Endothelial cell of umbilical vein (primary cell): Measurements from ENCODE around the gene UQCRHL. TPM values are rescaled to one million over a fixed set of nuclear protein-coding genes. Genes with fewer than 3 reads are reported as not detected.

Source experiments
- BruUV-seq: library from RNA; stranded (reverse); fragments of 400-500 nt; replicated peaks from 2 replicates; lab custom pipeline; 2021; lab: Mats Ljungman, UMichigan
- CTCF ChIA-PET: fragments of 300-600, 350-600 bp; sonication (Branson Sonifier 250); formaldehyde crosslinking; loops from one replicate; lab custom pipeline; 2021; ENCODE audit warnings: antibody characterized with exemption, inconsistent platforms; lab: Charles Lee
- POLR2A ChIA-PET: fragments of 300-600, 350-600 bp; sonication (Branson Sonifier 250); formaldehyde crosslinking; loops from one replicate; lab custom pipeline; 2021; ENCODE audit warnings: antibody characterized with exemption, inconsistent platforms; lab: Charles Lee
- DNase-seq: peaks from one replicate; pipeline ENCODE4 v3.0.0-alpha.2; 2011; ENCODE audit warnings: low read depth, low spot score
- FAIRE-seq: peaks from 2 replicates; lab custom pipeline; 2011; peaks lifted over from hg19 to GRCh38; lab: Jason Lieb, UNC
- H2AFZ ChIP-seq: 2 replicates; pipeline ENCODE4 v1.6.0; 2012; ENCODE audit warnings: low read depth, low read length, control low read depth, inconsistent platforms
- H3K27ac ChIP-seq: 2 replicates; pipeline ENCODE4 v1.5.1; 2011; ENCODE audit warnings: low read depth, mild to moderate bottlenecking, control low read depth, low read length, moderate library complexity; ENCODE audit not compliant: insufficient read depth
- H3K27me3 ChIP-seq, 2 experiments: 2 replicates each; pipeline versions ENCODE4 v1.6.0 to v1.6.1; 2011; ENCODE audit warnings: low read length in 2 of 2, mixed read lengths in 1 of 2; ENCODE audit not compliant: control insufficient read depth in 2 of 2, insufficient read depth in 2 of 2
- H3K36me3 ChIP-seq, 2 experiments: 2 replicates in 1 of 2; 3 replicates in 1 of 2; pipeline ENCODE4 v1.5.1; 2011; ENCODE audit warnings: low read length in 2 of 2, mild to moderate bottlenecking in 1 of 2, moderate library complexity in 1 of 2; ENCODE audit not compliant: control insufficient read depth in 2 of 2, insufficient read depth in 2 of 2; ENCODE audit errors: extremely low read depth in 1 of 2
- H3K4me1 ChIP-seq: 3 replicates; pipeline ENCODE4 v1.5.1; 2011; ENCODE audit warnings: mild to moderate bottlenecking, low read length; ENCODE audit not compliant: control insufficient read depth, insufficient read depth; ENCODE audit errors: extremely low read depth
- H3K4me2 ChIP-seq: 2 replicates; pipeline ENCODE4 v1.6.1; 2011; ENCODE audit warnings: low read length, control low read depth, mixed read lengths; ENCODE audit not compliant: insufficient read depth
- H3K4me3 ChIP-seq, 3 experiments: fragments of 200-600 bp in 1 of 3; sonication (generic), shearing (Covaris generic) in 1 of 3; replicated peaks in 1 of 3; 2 replicates each; pipeline ENCODE4 v1.5.1; 2011 to 2016; ENCODE audit warnings: control low read depth in 3 of 3, low read length in 3 of 3, mild to moderate bottlenecking in 2 of 3, inconsistent platforms in 1 of 3, low read depth in 1 of 3, moderate library complexity in 1 of 3; ENCODE audit not compliant: insufficient read depth in 1 of 3
- H3K79me2 ChIP-seq: 2 replicates; pipeline ENCODE4 v1.6.0; 2012; ENCODE audit warnings: low read length, inconsistent platforms; ENCODE audit not compliant: control insufficient read depth, insufficient read depth
- H3K9ac ChIP-seq: replicated peaks from 2 replicates; pipeline ENCODE3; 2011; ENCODE audit warnings: low read length, control low read depth; ENCODE audit not compliant: insufficient read depth; ENCODE audit errors: extremely low read depth
- H3K9me1 ChIP-seq: replicated peaks from 3 replicates; pipeline ENCODE4 v1.6.0; 2011; ENCODE audit warnings: mild to moderate bottlenecking, low read length; ENCODE audit not compliant: control insufficient read depth, insufficient read depth; ENCODE audit errors: extremely low read depth
- H3K9me3 ChIP-seq: replicated peaks from 2 replicates; pipeline ENCODE4 v1.5.1; 2012; ENCODE audit warnings: low read length, inconsistent platforms; ENCODE audit not compliant: control insufficient read depth, insufficient read depth
- H4K20me1 ChIP-seq: replicated peaks from 2 replicates; pipeline ENCODE3; 2011; ENCODE audit warnings: mild to moderate bottlenecking, low read length; ENCODE audit not compliant: control insufficient read depth, insufficient read depth; ENCODE audit errors: extremely low read depth
- CTCF ChIP-seq, 2 donors: IDR thresholded peaks; 1 replicate in 1 of 2; 2 replicates in 1 of 2; pipeline ENCODE4 v1.5.1; 2011; ENCODE audit warnings: low read length in 2 of 2, mild to moderate bottlenecking in 2 of 2, moderate library complexity in 2 of 2, control low read depth in 1 of 2, inconsistent platforms in 1 of 2, low read depth in 1 of 2; ENCODE audit not compliant: insufficient read depth in 1 of 2; ENCODE audit errors: extremely low read depth in 1 of 2
- FOS ChIP-seq: IDR thresholded peaks from 2 replicates; pipeline ENCODE4 v1.6.1; 2011; ENCODE audit warnings: mild to moderate bottlenecking, low read length, moderate library complexity, borderline replicate concordance; ENCODE audit not compliant: insufficient read depth
- GATA2 ChIP-seq: IDR thresholded peaks from 2 replicates; pipeline ENCODE4 v1.7.0; 2011; ENCODE audit warnings: low read depth, mild to moderate bottlenecking, moderate library complexity, mixed read lengths, low read length; ENCODE audit not compliant: insufficient read length, insufficient read depth
- JUN ChIP-seq: IDR thresholded peaks from 2 replicates; pipeline ENCODE4 v1.6.1; 2011; ENCODE audit warnings: borderline replicate concordance, low read depth; ENCODE audit not compliant: insufficient read length, insufficient read depth
- MAX ChIP-seq: IDR thresholded peaks from 2 replicates; pipeline ENCODE4 v1.6.1; 2011; ENCODE audit not compliant: insufficient read depth, insufficient read length
- MYC ChIP-seq: IDR thresholded peaks from one replicate; pipeline ENCODE4 v1.6.1; 2011; ENCODE audit warnings: mild to moderate bottlenecking, low read depth, low read length
- POLR2A ChIP-seq: IDR thresholded peaks from 2 replicates; pipeline ENCODE4 v1.6.1; 2012; ENCODE audit warnings: low read depth, mild to moderate bottlenecking, control low read depth, low read length
- POLR2AphosphoS5 ChIP-seq: IDR thresholded peaks from 2 replicates; pipeline ENCODE4 v1.6.1; 2012; ENCODE audit warnings: low read depth, mild to moderate bottlenecking, control low read depth, low read length, moderate library complexity; ENCODE audit not compliant: insufficient read depth
- dilution Hi-C: fragments of 300-500 bp; cut with MboI; formaldehyde crosslinking; loops from one replicate; pipeline ENCODE4 v1.15.0; 2019; ENCODE audit warnings: low sequenced_read_pairs; ENCODE audit not compliant: extremely low pct_ligation_motif_present
- intact Hi-C: fragments of 100-400 bp; cut with micrococcal nuclease; formaldehyde crosslinking; loops from one replicate; pipeline ENCODE4 v1.10.0; 2022
- polyA plus RNA-seq, 4 experiments: library from polyadenylated mRNA; depleted of rRNA in 3 of 4; stranded (reverse) in 3 of 4; unstranded in 1 of 4; fragments of >200 nt; gene quantifications; 2 replicates each; pipeline versions ENCODE4 v1.2.1 to v1.2.3, GENCODE V29; 2011 to 2012; ENCODE audit warnings: missing spikeins in 1 of 4
- total RNA-seq: library from RNA; stranded (reverse); gene quantifications from 2 replicates; pipeline ENCODE4 v1.2.3, GENCODE V29; 2021

UQCRHL gene
- total and polyA plus RNA-seq, 2 donors (not counting 3 experiments of a cell fraction or from before 2014, with no cell fraction given), result 0.92 to 1.4 TPM

GRCh38 chr1:15843826-15844572 lies 36.5 kb upstream of the UQCRHL start:
- dilution Hi-C loops, result no loop called here
- H3K9me1 ChIP-seq, result no peaks in the 10 kb centered on the region
- H3K27ac ChIP-seq, result no peak overlapping the region
- TF ChIP-seq POLR2A, result no peak
- TF ChIP-seq GATA2, result no peak
- no peak for TF ChIP-seq FOS
- no peak for TF ChIP-seq POLR2AphosphoS5
- H3K4me3 ChIP-seq, result no peak overlapping the region
- no peaks in the 10 kb centered on the region for H3K4me1 ChIP-seq
- no peak overlapping the region for H3K4me2 ChIP-seq
- H2AFZ ChIP-seq, result no peak overlapping the region
- no peak for FAIRE-seq
- H4K20me1 ChIP-seq, result no peaks in the 10 kb centered on the region
- H3K9ac ChIP-seq, result no peak overlapping the region
- peaks cover 13% of the 10 kb centered on the region for H3K79me2 ChIP-seq
- no peaks in the 10 kb centered on the region for H3K36me3 ChIP-seq
- no peak for DNase-seq
- POLR2A ChIA-PET, result interaction anchor here (0.5 to 0.7 kb wide), 2 partner anchors 44 to 264 kb away, joined by 4 to 13 read pairs; no protein-coding TSS in a partner anchor
- H3K27me3 ChIP-seq, result no peaks in the 10 kb centered on the region
- CTCF ChIA-PET, result interaction anchor here (0.8 to 1.8 kb wide), 3 partner anchors 10 to 22 kb away, joined by 3 to 5 read pairs (median 4); no protein-coding TSS in a partner anchor
- BruUV-seq, result no TSS peak
- H3K9me3 ChIP-seq, result no peaks in the 10 kb centered on the region
- intact Hi-C loops, result loop anchor here (10.0 kb wide), 2 partner anchors 229 to 319 kb away; partner anchors contain the start of genes CASP9, DDI2 and DNAJC16

GRCh38 chr1:15838721-15839120 lies 31.3 kb upstream of the UQCRHL start:
- DNase-seq, result no peak
- CTCF ChIA-PET, result interaction anchor here (1.0 to 2.1 kb wide), 3 partner anchors 9 to 36 kb away, joined by 3 to 8 read pairs (median 7); partner anchors contain the start of gene SPEN
- H3K4me1 ChIP-seq, result no peaks in the 10 kb centered on the region
- no peaks in the 10 kb centered on the region for H3K79me2 ChIP-seq
- no peak overlapping the region for H2AFZ ChIP-seq
- no peaks in the 10 kb centered on the region for H3K36me3 ChIP-seq
- no peaks in the 10 kb centered on the region for H3K9me3 ChIP-seq
- no peak overlapping the region for H3K9ac ChIP-seq
- no TSS peak for BruUV-seq
- intact Hi-C loops (no loop called here), dilution Hi-C loops (no loop called here)
- H3K4me3 ChIP-seq, result no peak overlapping the region
- no peaks in the 10 kb centered on the region for H3K27me3 ChIP-seq
- H4K20me1 ChIP-seq, result no peaks in the 10 kb centered on the region
- TF ChIP-seq POLR2A (no peak), MAX (no peak), JUN (no peak), MYC (no peak), CTCF (IDR thresholded peaks at IDR 0.05; ENCODE audit: extremely low read depth in 1 of 2, insufficient read depth in 1 of 2, low read depth in 1 of 2, low read length in 2 of 2) (no peak)
- H3K27ac ChIP-seq, result no peak overlapping the region
- no peaks in the 10 kb centered on the region for H3K9me1 ChIP-seq
- FAIRE-seq, result no peak
- H3K4me2 ChIP-seq, result no peak overlapping the region
- POLR2A ChIA-PET, result no interaction called here
